ENCODE results near the gene ZAP70.

- TF ChIP-seq CTCF (IDR thresholded peaks at IDR 0.05; ENCODE audit: extremely low read depth in 1 of 2, insufficient read depth in 1 of 2, low read depth in 1 of 2, low read length in 2 of 2) (no peak), MAX (IDR thresholded peaks at IDR 0.05; ENCODE audit: insufficient read depth, insufficient read length) (no peak), POLR2AphosphoS5 (IDR thresholded peaks at IDR 0.05; ENCODE audit: insufficient read depth, low read depth, low read length) (no peak), POLR2A (IDR thresholded peaks at IDR 0.05; ENCODE audit: low read depth, low read length) (no peak), EZH2 (IDR thresholded peaks at IDR 0.05; ENCODE audit: borderline replicate concordance, low read depth, low read length, severe bottlenecking) (no peak), FOS (IDR thresholded peaks at IDR 0.05; ENCODE audit: borderline replicate concordance, insufficient read depth, low read length) (no peak), MYC (IDR thresholded peaks at IDR 0.05; ENCODE audit: low read depth, low read length) (no peak), JUN (IDR thresholded peaks at IDR 0.05; ENCODE audit: borderline replicate concordance, insufficient read depth, insufficient read length, low read depth) (no peak), GATA2 (IDR thresholded peaks at IDR 0.05; ENCODE audit: insufficient read depth, insufficient read length, low read depth, low read length) (no peak)
These were observed 25.1 kb upstream of the ZAP70 start for GRCh38 chr2:97688062-97688827.
